ENCODE data around the gene PCBP3.

PCBP3 gene

GRCh38 chr21:45643021-45643980 is at the start of gene PCBP3:
Gene PCBP3, plus strand, starts transcription at chr21:45643725. Its CDS starts 206,361 bp downstream, at chr21:45850086.
- Histone ChIP-seq H3K36me3 (ENCODE audit: control insufficient read depth in 2 of 2, insufficient read depth in 2 of 2, low read length in 2 of 2) (no peaks in the 10 kb centered on the region), H3K4me1 (ENCODE audit: control insufficient read depth, insufficient read depth, low read length) (peaks cover 7% of the 10 kb centered on the region), H3K27ac (ENCODE audit: low read length) (no peak within 1 kb of the TSS), H3K9ac (ENCODE audit: low read length in 2 of 2) (no peak within 1 kb of the TSS), H3K4me3 (ENCODE audit: low read length in 2 of 2) (peak within 1 kb of the TSS; percentile 40 to 68), H3K27me3 (ENCODE audit: control insufficient read depth in 1 of 2, insufficient read depth in 2 of 2, low read length in 2 of 2) (peaks cover 0 to 12% of the 10 kb centered on the region in 2 donors), H3K9me3 (ENCODE audit: control insufficient read depth in 2 of 2, low read length in 2 of 2) (no peaks in the 10 kb centered on the region)

- no peaks in the 10 kb centered on the region for H3K36me3 ChIP-seq (ENCODE audit: control insufficient read depth in 2 of 2, insufficient read depth in 2 of 2, low read length in 2 of 2)
- no peak overlapping the region for H3K9ac ChIP-seq (ENCODE audit: low read length in 2 of 2)
- no peak overlapping the region for H3K27ac ChIP-seq (ENCODE audit: low read length)
- H3K9me3 ChIP-seq (ENCODE audit: control insufficient read depth in 2 of 2, low read length in 2 of 2): no peaks in the 10 kb centered on the region
- H3K27me3 ChIP-seq (ENCODE audit: control insufficient read depth in 1 of 2, insufficient read depth in 2 of 2, low read length in 2 of 2): peaks cover 3 to 12% of the 10 kb centered on the region in 2 donors
- no peak overlapping the region for H3K4me3 ChIP-seq (ENCODE audit: low read length in 2 of 2)
- H3K4me1 ChIP-seq (ENCODE audit: control insufficient read depth, insufficient read depth, low read length): no peaks in the 10 kb centered on the region
Observed at GRCh38 chr21:45594721-45595489, 48.6 kb upstream of the PCBP3 start.

DNA sequence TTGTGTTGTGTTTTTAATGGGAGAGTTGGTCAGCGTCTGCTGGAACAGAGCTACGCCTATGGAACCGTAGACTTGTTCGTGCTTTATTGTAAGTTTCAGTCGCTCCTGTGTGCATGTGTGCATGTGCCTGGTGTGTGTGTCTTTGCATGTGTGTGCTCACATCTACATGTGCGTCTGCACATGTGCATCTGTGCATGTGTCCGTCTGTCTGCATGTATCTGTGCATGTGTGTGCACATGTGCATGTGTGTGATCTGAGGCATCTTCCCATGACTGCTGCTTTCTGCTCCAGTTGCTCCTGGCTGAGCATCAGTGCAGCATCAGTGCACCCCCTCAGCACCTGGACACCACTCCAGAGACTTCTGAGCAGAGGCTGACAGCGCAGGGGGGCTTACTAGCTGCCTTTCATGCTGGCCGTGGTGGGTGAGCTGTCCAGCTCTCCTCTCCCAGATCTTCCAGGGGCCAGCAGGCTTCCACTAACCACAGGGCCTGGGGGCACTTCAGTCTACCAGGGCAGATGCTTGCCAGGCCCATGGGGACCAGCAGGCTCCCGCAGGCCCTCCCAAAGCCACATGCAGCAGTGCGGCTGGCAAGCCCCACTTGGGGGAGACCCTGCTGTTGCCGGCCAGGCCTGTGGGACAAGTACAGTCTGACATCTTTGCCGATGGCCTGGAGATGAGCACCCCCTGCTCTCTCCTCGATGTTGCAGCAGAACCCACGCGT is 47.8 kb upstream of the PCBP3 start:
- H3K27ac ChIP-seq (ENCODE audit: low read length): no peak overlapping the region
- H3K4me3 ChIP-seq (ENCODE audit: low read length in 2 of 2): no peak overlapping the region
- H3K36me3 ChIP-seq (ENCODE audit: control insufficient read depth in 2 of 2, insufficient read depth in 2 of 2, low read length in 2 of 2): no peaks in the 10 kb centered on the region
- no peaks in the 10 kb centered on the region for H3K4me1 ChIP-seq (ENCODE audit: control insufficient read depth, insufficient read depth, low read length)
- H3K9ac ChIP-seq (ENCODE audit: low read length in 2 of 2): no peak overlapping the region
- peaks cover 0 to 12% of the 10 kb centered on the region in 2 donors for H3K27me3 ChIP-seq (ENCODE audit: control insufficient read depth in 1 of 2, insufficient read depth in 2 of 2, low read length in 2 of 2)
- no peaks in the 10 kb centered on the region for H3K9me3 ChIP-seq (ENCODE audit: control insufficient read depth in 2 of 2, low read length in 2 of 2)

GRCh38 chr21:45596704-45597318 is 46.7 kb upstream of the PCBP3 start:
- no peaks in the 10 kb centered on the region for H3K9me3 ChIP-seq (ENCODE audit: control insufficient read depth in 2 of 2, low read length in 2 of 2)

DNA sequence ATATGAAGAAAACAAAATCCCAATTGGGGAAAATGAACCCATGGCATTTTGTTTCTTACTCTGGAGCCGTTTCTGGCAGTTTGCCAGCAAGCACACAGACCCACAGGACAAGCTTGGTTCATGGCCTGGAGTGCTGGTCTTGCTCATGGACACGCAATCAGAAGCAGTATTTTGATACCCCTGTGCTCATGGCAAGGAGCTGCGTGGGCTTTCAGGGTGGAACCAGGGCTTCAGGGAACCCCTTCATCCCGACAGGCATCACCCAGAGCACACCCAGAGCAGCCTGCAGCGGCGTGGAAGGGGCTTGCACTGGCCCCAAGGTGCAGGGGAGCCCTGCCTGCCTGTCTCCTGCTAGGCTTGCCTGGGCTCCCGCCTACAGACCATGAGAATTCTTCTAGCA is 45.4 kb upstream of the PCBP3 start:
- no peak overlapping the region for H3K27ac ChIP-seq (ENCODE audit: low read length)
- H3K4me1 ChIP-seq (ENCODE audit: control insufficient read depth, insufficient read depth, low read length): no peaks in the 10 kb centered on the region
- H3K9ac ChIP-seq (ENCODE audit: low read length in 2 of 2): no peak overlapping the region
- peaks cover 0 to 6% of the 10 kb centered on the region in 2 donors for H3K27me3 ChIP-seq (ENCODE audit: control insufficient read depth in 1 of 2, insufficient read depth in 2 of 2, low read length in 2 of 2)
- no peaks in the 10 kb centered on the region for H3K36me3 ChIP-seq (ENCODE audit: control insufficient read depth in 2 of 2, insufficient read depth in 2 of 2, low read length in 2 of 2)
- H3K9me3 ChIP-seq (ENCODE audit: control insufficient read depth in 2 of 2, low read length in 2 of 2): no peaks in the 10 kb centered on the region
- no peak overlapping the region for H3K4me3 ChIP-seq (ENCODE audit: low read length in 2 of 2)

More at GRCh38 chr21:45596704-45597318, 46.7 kb upstream of the PCBP3 start:
- Histone ChIP-seq H3K36me3 (ENCODE audit: control insufficient read depth in 2 of 2, insufficient read depth in 2 of 2, low read length in 2 of 2) (no peaks in the 10 kb centered on the region), H3K9ac (ENCODE audit: low read length in 2 of 2) (no peak overlapping the region), H3K4me1 (ENCODE audit: control insufficient read depth, insufficient read depth, low read length) (no peaks in the 10 kb centered on the region), H3K27ac (ENCODE audit: low read length) (no peak overlapping the region), H3K27me3 (ENCODE audit: control insufficient read depth in 1 of 2, insufficient read depth in 2 of 2, low read length in 2 of 2) (peaks cover 0 to 6% of the 10 kb centered on the region in 2 donors), H3K4me3 (ENCODE audit: low read length in 2 of 2) (no peak overlapping the region)

DNA sequence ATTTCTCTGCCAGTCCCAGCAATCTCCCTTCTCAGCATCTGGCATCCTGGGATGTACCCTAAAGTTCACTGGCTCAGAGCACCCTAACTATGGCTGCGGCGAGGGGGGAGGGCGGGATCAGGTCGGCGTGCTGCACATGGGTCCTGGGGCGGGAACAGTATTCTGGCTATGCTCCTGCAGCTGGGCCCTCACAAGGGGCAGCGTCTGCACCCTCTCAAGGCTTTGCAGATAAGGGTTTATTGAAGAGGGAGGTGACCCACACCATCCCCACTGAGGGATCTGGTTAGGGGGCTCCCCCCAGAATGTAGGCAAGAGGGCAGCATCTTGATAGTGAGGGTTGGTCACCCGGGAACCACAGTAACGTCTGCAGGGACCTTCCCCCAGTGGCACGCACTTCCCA is 44.9 kb upstream of the PCBP3 start:
- Histone ChIP-seq H3K9ac (ENCODE audit: low read length in 2 of 2) (no peak overlapping the region), H3K27ac (ENCODE audit: low read length) (no peak overlapping the region), H3K4me3 (ENCODE audit: low read length in 2 of 2) (no peak overlapping the region), H3K9me3 (ENCODE audit: control insufficient read depth in 2 of 2, low read length in 2 of 2) (no peaks in the 10 kb centered on the region), H3K4me1 (ENCODE audit: control insufficient read depth, insufficient read depth, low read length) (no peaks in the 10 kb centered on the region), H3K36me3 (ENCODE audit: control insufficient read depth in 2 of 2, insufficient read depth in 2 of 2, low read length in 2 of 2) (no peaks in the 10 kb centered on the region), H3K27me3 (ENCODE audit: control insufficient read depth in 1 of 2, insufficient read depth in 2 of 2, low read length in 2 of 2) (peaks cover 0 to 6% of the 10 kb centered on the region in 2 donors)

DNA sequence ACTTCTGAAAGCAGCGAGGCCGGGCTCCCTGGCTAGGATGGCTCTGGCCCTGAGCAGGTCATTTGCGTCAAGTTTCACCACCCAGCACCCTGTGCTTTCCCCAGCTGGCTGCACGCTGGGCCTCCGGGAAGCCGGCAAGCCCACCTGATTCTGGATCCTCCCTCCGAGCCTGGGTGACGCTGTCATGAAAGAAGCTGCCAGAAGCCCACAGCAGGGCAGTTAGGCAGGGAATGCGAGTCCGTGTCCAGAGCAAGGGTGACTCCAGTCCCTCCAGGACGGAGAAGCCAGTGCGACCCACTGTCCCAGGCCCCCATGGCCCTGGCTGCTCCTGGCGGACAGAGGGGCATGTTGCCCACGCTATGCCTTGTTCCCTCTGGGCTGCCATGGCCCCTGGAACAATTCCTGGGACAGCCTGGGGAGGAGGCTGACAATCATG is 44.4 kb upstream of the PCBP3 start:
- Histone ChIP-seq H3K4me1 (ENCODE audit: control insufficient read depth, insufficient read depth, low read length) (no peaks in the 10 kb centered on the region), H3K4me3 (ENCODE audit: low read length in 2 of 2) (no peak overlapping the region), H3K27me3 (ENCODE audit: control insufficient read depth in 1 of 2, insufficient read depth in 2 of 2, low read length in 2 of 2) (peaks cover 0 to 6% of the 10 kb centered on the region in 2 donors), H3K27ac (ENCODE audit: low read length) (no peak overlapping the region), H3K9me3 (ENCODE audit: control insufficient read depth in 2 of 2, low read length in 2 of 2) (peaks cover under 1 to 1% of the 10 kb centered on the region in 2 donors), H3K9ac (ENCODE audit: low read length in 2 of 2) (no peak overlapping the region), H3K36me3 (ENCODE audit: control insufficient read depth in 2 of 2, insufficient read depth in 2 of 2, low read length in 2 of 2) (no peaks in the 10 kb centered on the region)

GRCh38 chr21:45600248-45600647 is 43.3 kb upstream of the PCBP3 start:
- no peaks in the 10 kb centered on the region for H3K4me1 ChIP-seq (ENCODE audit: control insufficient read depth, insufficient read depth, low read length)
- H3K27me3 ChIP-seq (ENCODE audit: control insufficient read depth in 1 of 2, insufficient read depth in 2 of 2, low read length in 2 of 2): peaks cover 0 to 6% of the 10 kb centered on the region in 2 donors
- H3K4me3 ChIP-seq (ENCODE audit: low read length in 2 of 2): no peak overlapping the region
- H3K9ac ChIP-seq (ENCODE audit: low read length in 2 of 2): no peak overlapping the region
- peaks cover 3 to 6% of the 10 kb centered on the region in 2 donors for H3K9me3 ChIP-seq (ENCODE audit: control insufficient read depth in 2 of 2, low read length in 2 of 2)
- H3K27ac ChIP-seq (ENCODE audit: low read length): no peak overlapping the region
- no peaks in the 10 kb centered on the region for H3K36me3 ChIP-seq (ENCODE audit: control insufficient read depth in 2 of 2, insufficient read depth in 2 of 2, low read length in 2 of 2)

- peaks cover 0 to 3% of the 10 kb centered on the region in 2 donors for H3K27me3 ChIP-seq (ENCODE audit: control insufficient read depth in 1 of 2, insufficient read depth in 2 of 2, low read length in 2 of 2)
- no peaks in the 10 kb centered on the region for H3K4me1 ChIP-seq (ENCODE audit: control insufficient read depth, insufficient read depth, low read length)
- no peak overlapping the region for H3K27ac ChIP-seq (ENCODE audit: low read length)
- no peaks in the 10 kb centered on the region for H3K36me3 ChIP-seq (ENCODE audit: control insufficient read depth in 2 of 2, insufficient read depth in 2 of 2, low read length in 2 of 2)
- no peak overlapping the region for H3K4me3 ChIP-seq (ENCODE audit: low read length in 2 of 2)
- H3K9ac ChIP-seq (ENCODE audit: low read length in 2 of 2): no peak overlapping the region
- peaks cover 3 to 6% of the 10 kb centered on the region in 2 donors for H3K9me3 ChIP-seq (ENCODE audit: control insufficient read depth in 2 of 2, low read length in 2 of 2)
Observed at GRCh38 chr21:45601551-45601950, 42.0 kb upstream of the PCBP3 start.

DNA sequence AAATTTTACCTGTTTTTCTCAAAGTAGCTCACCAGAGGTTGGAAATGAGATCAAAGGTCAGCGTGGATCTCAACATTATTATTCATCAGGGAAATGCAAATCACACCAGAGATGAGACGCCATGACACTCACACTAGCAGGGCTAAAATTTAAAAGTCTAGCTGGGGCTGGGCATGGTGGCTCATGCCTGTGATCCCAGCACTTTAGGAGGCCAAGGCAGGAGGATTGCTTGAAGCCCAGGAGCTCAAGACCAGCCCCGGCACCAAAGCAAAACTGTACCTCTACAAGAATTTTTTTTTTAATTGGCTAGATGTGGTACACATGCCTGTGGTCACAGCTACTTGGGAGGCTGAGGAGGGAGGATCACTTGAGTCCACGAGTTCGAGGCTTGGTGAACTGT is 41.4 kb upstream of the PCBP3 start:
- Histone ChIP-seq H3K36me3 (ENCODE audit: control insufficient read depth in 2 of 2, insufficient read depth in 2 of 2, low read length in 2 of 2) (no peaks in the 10 kb centered on the region), H3K4me1 (ENCODE audit: control insufficient read depth, insufficient read depth, low read length) (no peaks in the 10 kb centered on the region), H3K27ac (ENCODE audit: low read length) (no peak overlapping the region), H3K27me3 (ENCODE audit: control insufficient read depth in 1 of 2, insufficient read depth in 2 of 2, low read length in 2 of 2) (peaks cover 0 to 3% of the 10 kb centered on the region in 2 donors), H3K9me3 (ENCODE audit: control insufficient read depth in 2 of 2, low read length in 2 of 2) (peaks cover 3 to 6% of the 10 kb centered on the region in 2 donors), H3K9ac (ENCODE audit: low read length in 2 of 2) (no peak overlapping the region), H3K4me3 (ENCODE audit: low read length in 2 of 2) (no peak overlapping the region)
